ENCODE measurements around the gene BTD.

The BTD gene

DNA sequence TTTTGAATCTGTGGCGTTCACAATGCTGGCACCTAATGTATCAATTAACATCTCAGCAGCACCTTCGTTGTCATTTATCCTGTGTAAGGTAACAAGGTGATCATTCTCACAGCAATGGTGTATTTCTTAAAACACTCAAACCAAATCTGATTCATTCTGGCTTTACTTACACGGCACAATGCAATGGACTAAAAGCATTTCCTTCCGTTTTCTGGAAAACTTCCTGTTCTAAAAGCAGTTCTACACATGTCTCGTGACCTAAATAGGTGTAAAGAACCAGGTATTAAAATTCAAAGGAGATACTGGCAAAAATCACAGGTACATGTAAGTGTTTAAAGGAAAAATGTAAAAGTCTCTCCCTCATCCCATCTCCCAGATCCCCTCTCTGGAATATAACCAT is 77.8 kb downstream of the BTD start:
- no peak for DNase-seq

DNA sequence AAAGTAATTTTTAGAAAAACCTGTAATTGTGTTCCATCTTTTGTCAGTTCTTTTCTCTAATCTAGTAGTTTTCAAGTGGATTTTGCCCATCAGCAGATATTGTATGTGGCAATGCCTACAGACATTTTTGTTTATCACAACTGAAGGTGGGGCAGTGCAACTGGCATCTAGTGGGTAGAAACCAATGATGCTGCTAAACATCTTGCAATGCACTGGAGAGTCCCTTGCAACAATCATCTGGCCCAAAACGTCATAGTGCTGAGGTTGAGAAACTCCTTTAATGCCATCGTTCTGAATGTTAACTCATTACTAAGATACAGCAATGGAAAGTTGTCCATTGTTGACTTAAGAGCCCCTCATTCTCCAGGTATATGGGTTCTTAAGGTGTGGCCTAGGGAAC is 80.1 kb downstream of the BTD start:
- DNase-seq: no peak

DNA sequence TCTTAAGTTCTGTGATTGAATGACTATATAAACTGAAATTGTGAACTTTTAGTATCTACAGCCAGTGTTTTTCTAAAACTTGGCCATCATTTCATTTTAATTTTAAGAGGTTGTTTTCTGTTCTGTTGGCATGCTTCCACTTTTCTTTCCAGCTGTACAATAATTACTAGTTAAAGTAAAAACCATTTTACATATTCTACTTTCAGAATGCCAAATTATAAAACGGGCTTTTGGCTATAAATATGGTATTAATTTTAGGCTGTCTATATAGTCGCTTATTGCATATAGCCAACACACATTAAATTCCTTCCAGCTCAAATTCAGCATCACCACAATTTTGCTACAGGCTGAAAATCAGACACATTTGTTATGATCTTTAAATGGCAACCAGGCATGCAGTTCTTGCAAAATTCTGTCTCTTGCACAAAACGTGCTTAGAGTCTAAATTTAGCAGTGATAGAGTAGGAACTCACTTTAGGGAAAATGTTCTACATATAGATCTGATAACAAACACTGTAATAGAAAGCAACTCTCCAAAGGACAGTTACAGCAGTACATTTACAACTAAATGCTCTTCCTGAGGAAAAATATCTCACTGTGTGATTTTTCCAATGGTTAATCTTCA is 81.1 kb downstream of the BTD start:
- DNase-seq: no peak

- no peak for DNase-seq
Measured at GRCh38 chr3:15683253-15683652, 81.7 kb downstream of the BTD start.

DNA sequence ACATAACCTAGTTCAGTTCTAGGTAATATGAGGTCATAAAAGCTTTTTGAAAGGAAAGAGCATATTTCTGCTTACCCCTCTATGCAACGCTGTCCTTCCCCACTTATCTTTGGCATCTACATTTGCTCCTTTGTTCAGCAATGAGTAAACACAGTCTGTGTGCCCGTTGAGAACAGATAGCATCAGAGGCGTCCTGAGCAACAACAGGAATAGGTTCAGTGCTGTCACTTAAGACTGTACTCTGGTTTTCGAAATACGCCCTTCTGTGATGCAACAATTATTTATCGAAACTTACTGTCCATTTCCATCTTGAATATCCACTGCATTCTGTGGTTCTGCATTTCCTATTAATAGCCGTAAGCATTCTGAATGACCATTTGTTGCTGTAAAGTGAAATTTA is 84.4 kb downstream of the BTD start:
- no peak for DNase-seq

DNA sequence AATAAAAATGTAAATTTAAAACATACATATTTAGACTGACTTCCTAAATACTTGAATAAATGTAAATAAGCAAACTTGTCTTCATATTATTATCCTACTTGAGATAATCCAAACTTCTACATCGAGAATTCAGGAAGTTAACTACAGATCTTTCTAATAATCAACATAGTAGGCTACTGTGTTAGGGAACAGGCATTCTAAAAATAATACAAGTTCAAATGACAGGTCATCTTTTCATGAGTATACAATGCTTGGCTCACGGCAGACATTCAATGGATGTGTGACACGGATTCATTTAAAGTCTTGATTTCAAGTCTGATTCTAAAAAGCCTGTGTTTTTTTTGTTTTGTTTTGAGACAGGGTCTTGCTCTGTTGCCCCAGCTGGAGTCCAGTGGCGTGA is 88.7 kb downstream of the BTD start:
- no peak for DNase-seq

GRCh38 chr3:15690748-15691147 is 89.2 kb downstream of the BTD start:
- DNase-seq: no peak

DNA sequence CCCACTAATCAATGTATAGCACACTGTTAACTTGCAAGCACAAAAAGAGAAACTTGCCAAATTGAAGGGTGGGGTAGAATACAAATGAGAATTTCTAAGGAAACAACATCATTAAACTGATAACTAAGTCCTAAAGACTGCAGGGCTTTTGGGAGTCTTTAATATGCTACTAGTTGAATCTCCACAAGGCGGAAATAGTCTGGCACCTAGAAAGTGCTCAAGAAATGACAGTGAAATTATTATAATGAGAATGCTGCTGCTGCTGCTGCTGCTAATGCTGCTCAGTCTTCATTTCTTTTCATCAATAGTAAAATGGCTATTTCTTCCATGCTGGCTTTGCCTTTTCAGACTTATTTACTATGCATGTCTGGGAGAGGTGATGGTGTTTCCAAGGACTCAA is 91.8 kb downstream of the BTD start:
- DNase-seq: no peak

DNA sequence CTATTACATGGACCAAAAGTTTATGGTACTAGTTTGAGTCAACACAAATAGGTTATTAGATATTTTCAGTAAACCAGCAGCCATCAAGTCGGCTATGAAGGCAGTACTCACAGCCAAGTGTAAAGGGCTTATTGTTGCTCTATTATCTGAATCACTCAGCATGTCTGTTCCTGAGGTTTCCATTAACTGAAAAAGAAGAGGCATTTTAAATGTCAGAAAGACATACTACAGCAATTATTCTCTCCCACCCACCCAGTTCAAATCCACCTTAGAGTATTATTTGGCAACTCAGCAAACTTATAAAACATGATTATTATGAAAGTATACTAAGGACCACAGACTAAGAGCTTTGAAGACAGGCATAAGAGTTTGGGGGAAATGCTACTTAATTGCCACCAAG is 93.1 kb downstream of the BTD start:
- no peak for DNase-seq

Data from activated naive CD4-positive, alpha-beta T cell treated with anti-CD3 and anti-CD28 coated beads, Interleukin-2, amount 50 U/mL, for 16 hours (primary cell).